Measurements from ENCODE around the gene EDAR. TPM values are rescaled to one million over a fixed set of nuclear protein-coding genes. Genes with fewer than 3 reads are reported as not detected.

EDAR gene
- total and polyA plus RNA-seq, 7 donors, result 0.01 TPM; not detected in 6

DNA sequence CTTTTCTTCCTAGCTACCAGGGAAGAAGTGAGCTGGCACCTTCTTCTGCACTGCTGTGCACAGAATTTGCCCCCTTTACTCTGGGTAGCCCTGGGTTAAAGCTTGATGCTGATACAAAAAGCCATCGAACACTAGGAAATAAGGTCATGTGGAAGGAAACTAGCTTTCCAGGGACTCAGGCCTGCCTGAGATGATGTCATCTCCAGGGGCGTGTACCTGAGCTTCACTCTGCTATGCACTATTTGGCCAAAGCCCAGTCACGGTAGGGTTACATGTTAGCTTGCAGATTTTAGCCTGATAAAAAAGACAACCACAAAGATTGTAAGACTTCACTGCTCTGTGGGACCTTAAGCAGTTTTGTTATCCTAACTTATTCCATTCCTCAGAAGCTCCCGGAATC, 20.4 kb downstream of the EDAR start:
- intact Hi-C loops (cut with DNase I), result no loop called here
- no peaks in the 10 kb centered on the region for H3K4me1 ChIP-seq
- no peaks in the 10 kb centered on the region for H3K9me3 ChIP-seq
- no peak overlapping the region for H3K27ac ChIP-seq
- DNase-seq, result no peak
- WGBS, 3 donors, result 36 to 46% (median 40%) methylated on average over 4 of the region's 4 CpGs
- no peaks in the 10 kb centered on the region for H3K36me3 ChIP-seq (ENCODE audit: insufficient read depth in 1 of 2, low read depth in 1 of 2)
- TF ChIP-seq, protein P1, sequence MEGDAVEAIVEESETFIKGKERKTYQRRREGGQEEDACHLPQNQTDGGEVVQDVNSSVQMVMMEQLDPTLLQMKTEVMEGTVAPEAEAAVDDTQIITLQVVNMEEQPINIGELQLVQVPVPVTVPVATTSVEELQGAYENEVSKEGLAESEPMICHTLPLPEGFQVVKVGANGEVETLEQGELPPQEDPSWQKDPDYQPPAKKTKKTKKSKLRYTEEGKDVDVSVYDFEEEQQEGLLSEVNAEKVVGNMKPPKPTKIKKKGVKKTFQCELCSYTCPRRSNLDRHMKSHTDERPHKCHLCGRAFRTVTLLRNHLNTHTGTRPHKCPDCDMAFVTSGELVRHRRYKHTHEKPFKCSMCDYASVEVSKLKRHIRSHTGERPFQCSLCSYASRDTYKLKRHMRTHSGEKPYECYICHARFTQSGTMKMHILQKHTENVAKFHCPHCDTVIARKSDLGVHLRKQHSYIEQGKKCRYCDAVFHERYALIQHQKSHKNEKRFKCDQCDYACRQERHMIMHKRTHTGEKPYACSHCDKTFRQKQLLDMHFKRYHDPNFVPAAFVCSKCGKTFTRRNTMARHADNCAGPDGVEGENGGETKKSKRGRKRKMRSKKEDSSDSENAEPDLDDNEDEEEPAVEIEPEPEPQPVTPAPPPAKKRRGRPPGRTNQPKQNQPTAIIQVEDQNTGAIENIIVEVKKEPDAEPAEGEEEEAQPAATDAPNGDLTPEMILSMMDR (IDR thresholded peaks at IDR 0.05), result no peak
- no peaks in the 10 kb centered on the region for H3K27me3 ChIP-seq (ENCODE audit: insufficient read depth in 3 of 3, low read length in 2 of 3)
- H3K4me3 ChIP-seq, result no peak overlapping the region
- ATAC-seq, result peak in 1 of 4 donors; percentile 38

DNA sequence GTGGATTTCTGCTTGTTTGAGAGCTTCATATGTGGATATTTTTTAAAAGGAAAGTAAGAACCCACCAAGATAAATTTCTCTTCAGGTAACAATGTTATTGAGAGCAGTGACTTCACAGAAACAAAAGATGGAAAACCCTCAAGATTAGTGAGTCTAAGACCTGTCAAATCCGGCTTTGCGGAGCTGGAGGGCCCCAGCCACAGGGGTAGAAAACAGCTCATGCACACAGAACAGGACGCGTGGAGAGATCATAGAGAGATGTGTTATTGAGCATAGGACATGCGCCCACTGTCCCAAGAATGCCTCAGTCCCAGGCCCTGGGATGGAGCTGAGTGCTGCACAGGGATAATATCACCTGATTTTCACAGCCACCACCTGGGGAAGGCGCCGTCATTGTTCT, 21.3 kb downstream of the EDAR start:
- TF ChIP-seq, protein P1 (IDR thresholded peaks at IDR 0.05), result no peak
- Histone ChIP-seq H3K4me3 (no peak overlapping the region), H3K27me3 (ENCODE audit: insufficient read depth in 3 of 3, low read length in 2 of 3) (no peaks in the 10 kb centered on the region), H3K36me3 (ENCODE audit: insufficient read depth in 1 of 2, low read depth in 1 of 2) (no peaks in the 10 kb centered on the region), H3K27ac (no peak overlapping the region), H3K9me3 (no peaks in the 10 kb centered on the region), H3K4me1 (no peaks in the 10 kb centered on the region)
- DNase-seq (no peak), ATAC-seq (no peak)
- WGBS, 3 donors, result 80 to 93% (median 80%) methylated on average over 7 of the region's 7 CpGs
- intact Hi-C loops (cut with DNase I), result no loop called here

DNA sequence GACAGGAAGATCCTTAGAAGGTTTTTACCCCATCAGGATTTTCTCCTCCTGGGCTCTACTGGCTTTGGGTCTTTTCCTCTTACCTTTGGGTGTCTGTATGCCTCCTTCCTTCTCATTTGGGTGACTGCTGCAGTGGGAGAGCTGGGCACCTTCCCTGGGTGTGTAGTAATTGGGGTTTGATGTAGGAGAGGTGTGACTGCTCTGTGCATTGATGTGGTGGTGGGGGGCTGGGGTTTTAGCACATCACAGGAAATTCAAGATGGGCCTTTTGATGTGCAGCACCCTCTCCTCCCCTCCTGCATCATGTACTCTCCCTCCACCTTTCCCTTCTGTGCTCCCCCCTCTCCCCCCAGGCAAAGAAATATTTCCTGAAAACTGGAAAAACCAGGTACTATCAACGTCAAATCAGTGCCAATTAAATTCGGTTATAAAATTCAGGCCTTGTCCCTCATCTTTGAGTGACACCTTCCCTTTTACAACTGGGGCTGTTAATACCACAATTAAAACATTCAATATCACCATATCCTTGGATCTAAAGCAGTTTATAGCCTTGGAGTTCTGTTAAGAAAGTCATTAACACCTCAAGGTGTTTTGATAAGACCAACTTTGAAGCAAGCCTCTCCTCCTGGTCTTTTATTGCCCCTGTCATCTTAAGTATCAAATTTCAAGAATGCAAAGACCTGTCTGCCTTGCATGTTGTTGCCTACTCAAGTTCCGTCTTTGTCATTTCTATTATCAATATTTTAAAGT, 23.3 kb downstream of the EDAR start:
- 70 to 86% (median 79%) methylated on average over 3 of the region's 3 CpGs for WGBS, 3 donors
- intact Hi-C loops (cut with DNase I), result no loop called here
- H3K36me3 ChIP-seq (ENCODE audit: insufficient read depth in 1 of 2, low read depth in 1 of 2), result no peaks in the 10 kb centered on the region
- DNase-seq, result no peak
- no peaks in the 10 kb centered on the region for H3K27me3 ChIP-seq (ENCODE audit: insufficient read depth in 3 of 3, low read length in 2 of 3)
- no peaks in the 10 kb centered on the region for H3K4me1 ChIP-seq
- H3K9me3 ChIP-seq, result no peaks in the 10 kb centered on the region
- TF ChIP-seq, protein P1 (IDR thresholded peaks at IDR 0.05), result no peak
- no peak overlapping the region for H3K4me3 ChIP-seq
- no peak for ATAC-seq
- H3K27ac ChIP-seq, result no peak overlapping the region

DNA sequence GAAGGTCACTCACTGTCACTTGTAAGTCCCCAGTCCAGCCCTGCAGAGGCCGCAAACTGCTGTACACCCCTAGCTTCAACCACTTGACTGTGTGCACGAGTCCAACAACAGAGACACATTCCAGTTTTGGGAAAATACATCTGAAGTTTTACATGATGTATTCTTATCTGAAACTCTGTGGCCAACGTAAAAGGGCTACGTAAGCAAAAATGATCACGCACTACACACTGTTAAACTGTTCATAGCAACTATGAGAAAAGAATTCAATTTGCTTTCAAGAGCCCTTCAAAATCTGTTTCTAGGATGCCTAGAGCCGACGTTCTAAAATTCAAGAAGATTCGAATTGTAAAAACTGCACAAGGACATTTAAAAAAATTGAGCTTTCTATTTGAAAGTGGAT, 26.0 kb downstream of the EDAR start:
- H3K4me3 ChIP-seq, result no peak overlapping the region

More for the DNA sequence above, 26.0 kb downstream of the EDAR start:
- Histone ChIP-seq H3K36me3 (ENCODE audit: insufficient read depth in 1 of 2, low read depth in 1 of 2) (no peaks in the 10 kb centered on the region), H3K9me3 (no peaks in the 10 kb centered on the region), H3K4me1 (no peaks in the 10 kb centered on the region), H3K27ac (no peak overlapping the region), H3K27me3 (ENCODE audit: insufficient read depth in 3 of 3, low read length in 2 of 3) (no peaks in the 10 kb centered on the region)
- TF ChIP-seq, protein P1 (IDR thresholded peaks at IDR 0.05), result no peak
- no peak for DNase-seq
- intact Hi-C loops (cut with DNase I), result no loop called here
- no peak for ATAC-seq
- WGBS, 3 donors, result 92 to 95% (median 94%) methylated on average over 8 of the region's 8 CpGs
